ENCODE data around the gene CFAP97D1.
"Not testable (repeated sequence)": the region's sequence is repeated elsewhere in the genome, so short reads cannot be mapped to it uniquely, and the experiment has no call there.

CFAP97D1 gene

GRCh38 chr17:43791589-43791988 lies 11.4 kb downstream of the CFAP97D1 start:
- ChIA-PET POLR2A (no interaction called here), CTCF (no interaction called here)
- DNase-seq (ENCODE audit: extremely low spot score), result peak; percentile 39
- TF ChIP-seq L3MBTL2 (conservative IDR thresholded peaks at IDR 0.05), result peak; percentile 23; the same call in 1 of the 2 replicates
- TF ChIP-seq ARNT (IDR thresholded peaks at IDR 0.05), result no peak
- TF ChIP-seq FOXK2 (IDR thresholded peaks at IDR 0.05), result no peak

GRCh38 chr17:43792668-43793067 lies 12.4 kb downstream of the CFAP97D1 start:
- POLR2A ChIA-PET; CTCF ChIA-PET; DNase-seq (ENCODE audit: extremely low spot score): not testable (repeated sequence)

GRCh38 chr17:43798024-43798423 lies 17.8 kb downstream of the CFAP97D1 start:
- CTCF ChIA-PET, result interaction anchor here (0.6 kb wide), 1 partner anchor 30 kb away, joined by 3 read pairs; no protein-coding TSS in a partner anchor

GRCh38 chr17:43799047-43799446 lies 18.8 kb downstream of the CFAP97D1 start:
- POLR2A ChIA-PET, result interaction anchor here (1.5 to 1.8 kb wide), 2 partner anchors 20 to 34 kb away, joined by 3 to 4 read pairs; partner anchors contain the start of genes DUSP3 and MPP3
- CTCF ChIA-PET, result no interaction called here
- TF ChIP-seq PKNOX1 (IDR thresholded peaks at IDR 0.05), result no peak
- no peak for DNase-seq (ENCODE audit: extremely low spot score)

More at GRCh38 chr17:43798024-43798423, 17.8 kb downstream of the CFAP97D1 start:
- DNase-seq (ENCODE audit: extremely low spot score); POLR2A ChIA-PET: not testable (repeated sequence)

GRCh38 chr17:43800736-43801135 lies 20.5 kb downstream of the CFAP97D1 start:
- CTCF ChIA-PET, result no interaction called here
- TF ChIP-seq NFRKB (IDR thresholded peaks at IDR 0.05) (no peak), PKNOX1 (IDR thresholded peaks at IDR 0.05) (no peak), HDGF (IDR thresholded peaks at IDR 0.05; ENCODE audit: borderline replicate concordance) (no peak), SUZ12 (IDR thresholded peaks at IDR 0.05) (no peak), ARNT (IDR thresholded peaks at IDR 0.05) (no peak)
- POLR2A ChIA-PET, result no interaction called here
- DNase-seq (ENCODE audit: extremely low spot score), result no peak

GRCh38 chr17:43801844-43802243 lies 21.6 kb downstream of the CFAP97D1 start:
- ChIA-PET CTCF (no interaction called here), POLR2A (interaction anchor here (1.4 kb wide), 1 partner anchor 23 kb away, joined by 3 read pairs; the partner anchor contains the start of gene DUSP3)
- TF ChIP-seq ARNT (IDR thresholded peaks at IDR 0.05), result no peak
- TF ChIP-seq LEF1 (IDR thresholded peaks at IDR 0.05; ENCODE audit: borderline replicate concordance), result no peak
- no peak for TF ChIP-seq ELF4 (IDR thresholded peaks at IDR 0.05)
- no peak for TF ChIP-seq HDGF (IDR thresholded peaks at IDR 0.05; ENCODE audit: borderline replicate concordance)
- no peak for TF ChIP-seq FOXK2 (IDR thresholded peaks at IDR 0.05)
- TF ChIP-seq FOXM1 (IDR thresholded peaks at IDR 0.05; ENCODE audit: borderline replicate concordance), result no peak
- TF ChIP-seq L3MBTL2 (conservative IDR thresholded peaks at IDR 0.05), result no peak
- TF ChIP-seq SP1 (IDR thresholded peaks at IDR 0.05), result no peak
- TF ChIP-seq ZNF384 (IDR thresholded peaks at IDR 0.05), result no peak
- TF ChIP-seq CTBP1 (IDR thresholded peaks at IDR 0.05; ENCODE audit: borderline replicate concordance), result no peak
- TF ChIP-seq FOXA1 (IDR thresholded peaks at IDR 0.05), result no peak
- TF ChIP-seq SUZ12 (IDR thresholded peaks at IDR 0.05), result no peak
- no peak for DNase-seq (ENCODE audit: extremely low spot score)

- POLR2A ChIA-PET, result no interaction called here
- CTCF ChIA-PET, result no interaction called here
- TF ChIP-seq NFRKB (IDR thresholded peaks at IDR 0.05), result no peak
- no peak for TF ChIP-seq BHLHE40 (IDR thresholded peaks at IDR 0.05; ENCODE audit: borderline replicate concordance)
- no peak for DNase-seq (ENCODE audit: extremely low spot score)
These were observed 23.5 kb downstream of the CFAP97D1 start for GRCh38 chr17:43803758-43804157.

- POLR2A ChIA-PET, result no interaction called here
- no peak for DNase-seq (ENCODE audit: extremely low spot score)
- no peak for TF ChIP-seq TARDBP (IDR thresholded peaks at IDR 0.05)
- TF ChIP-seq FOXK2 (IDR thresholded peaks at IDR 0.05), result no peak
- TF ChIP-seq FOXM1 (IDR thresholded peaks at IDR 0.05; ENCODE audit: borderline replicate concordance), result no peak
- TF ChIP-seq FOXA1 (IDR thresholded peaks at IDR 0.05), result no peak
- TF ChIP-seq LEF1 (IDR thresholded peaks at IDR 0.05; ENCODE audit: borderline replicate concordance), result no peak
- no peak for TF ChIP-seq BHLHE40 (IDR thresholded peaks at IDR 0.05; ENCODE audit: borderline replicate concordance)
- TF ChIP-seq ARNT (IDR thresholded peaks at IDR 0.05), result no peak
- no peak for TF ChIP-seq SUZ12 (IDR thresholded peaks at IDR 0.05)
- TF ChIP-seq L3MBTL2 (conservative IDR thresholded peaks at IDR 0.05), result no peak
- TF ChIP-seq ELF4 (IDR thresholded peaks at IDR 0.05), result no peak
- no peak for TF ChIP-seq NFRKB (IDR thresholded peaks at IDR 0.05)
- no peak for TF ChIP-seq CTBP1 (IDR thresholded peaks at IDR 0.05; ENCODE audit: borderline replicate concordance)
- no peak for TF ChIP-seq HDGF (IDR thresholded peaks at IDR 0.05; ENCODE audit: borderline replicate concordance)
- TF ChIP-seq PKNOX1 (IDR thresholded peaks at IDR 0.05), result no peak
- no peak for TF ChIP-seq ZNF384 (IDR thresholded peaks at IDR 0.05)
- CTCF ChIA-PET, result no interaction called here
These were observed 24.9 kb downstream of the CFAP97D1 start for GRCh38 chr17:43805117-43805516.

Data from HEK293T (cell line).